Tibial artery (tissue), 4 donors: Measurements from ENCODE around the gene GOLGA8S.
"Not testable (repeated sequence)": the region's sequence is repeated elsewhere in the genome, so short reads cannot be mapped to it uniquely, and the experiment has no call there.

Source experiments
- DNase-seq, 2 donors: peaks; one replicate each; pipeline ENCODE4 v3.0.0-alpha.2; 2019
- H3K27ac ChIP-seq, 2 donors: fragments of 200-600 bp; sonication (generic) in 1 of 2; 1 replicate in 1 of 2; 2 replicates in 1 of 2; pipeline ENCODE4 v1.5.1; 2018 to 2019; ENCODE audit warnings: mild to moderate bottlenecking in 1 of 2
- H3K27me3 ChIP-seq, 2 donors: fragments of 200-600 bp; sonication (generic) in 1 of 2; one replicate each; pipeline versions ENCODE4 v1.5.1 to v1.6.0; 2016 to 2019
- H3K36me3 ChIP-seq, 3 donors: fragments of 200-600 bp; sonication (generic) in 2 of 3; one replicate each; pipeline ENCODE4 v1.5.1; 2016 to 2019; ENCODE audit warnings: mild to moderate bottlenecking in 2 of 3
- H3K4me1 ChIP-seq, 4 donors: fragments of 200-600 bp; sonication (generic) in 2 of 4; 1 replicate in 3 of 4; 2 replicates in 1 of 4; pipeline ENCODE4 v1.5.1; 2016 to 2019
- H3K4me3 ChIP-seq, 2 donors: fragments of 200-600 bp; sonication (generic) in 1 of 2; 1 replicate in 1 of 2; 2 replicates in 1 of 2; pipeline ENCODE4 v1.5.1; 2018 to 2019; ENCODE audit warnings: mild to moderate bottlenecking in 2 of 2
- H3K9me3 ChIP-seq, 3 donors: fragments of 200-600 bp; sonication (generic) in 1 of 3; one replicate each; pipeline ENCODE4 v1.5.1; 2016 to 2019
- CTCF ChIP-seq, 2 experiments: fragments of 200-600 bp in 1 of 2; fragments of 450-650 bp in 1 of 2; IDR thresholded peaks; one replicate each; pipeline ENCODE4 v1.5.1; 2017 to 2019; ENCODE audit warnings: antibody characterized with exemption in 2 of 2, mild to moderate bottlenecking in 1 of 2, moderate library complexity in 1 of 2
- intact Hi-C: fragments of 100-400 bp; cut with DNase I; formaldehyde crosslinking; loops from one replicate; pipeline ENCODE4 v1.15.0; 2023; ENCODE audit warnings: low total_unique reads

GOLGA8S gene

GRCh38 chr15:23401627-23402026 lies 47.1 kb downstream of the GOLGA8S start:
- Histone ChIP-seq H3K27me3 (no peaks in the 10 kb centered on the region), H3K4me3 (no peak overlapping the region), H3K27ac (peak overlapping the region; percentile 81), H3K36me3 (no peaks in the 10 kb centered on the region), H3K9me3 (peaks cover 0 to 4% (median 0%) of the 10 kb centered on the region in 3 donors), H3K4me1 (peaks cover 0 to 81% (median 19%) of the 10 kb centered on the region in 4 donors)
- no peak for TF ChIP-seq CTCF (IDR thresholded peaks at IDR 0.05)
- intact Hi-C loops = no loop called here
- no peak for DNase-seq

- Histone ChIP-seq H3K9me3 (peaks cover 0 to 4% (median 0%) of the 10 kb centered on the region in 3 donors), H3K27me3 (no peaks in the 10 kb centered on the region), H3K27ac (peak overlapping the region; percentile 81), H3K36me3 (no peaks in the 10 kb centered on the region), H3K4me3 (no peak overlapping the region), H3K4me1 (peaks cover 0 to 78% (median 19%) of the 10 kb centered on the region in 4 donors)
- no peak for DNase-seq
- TF ChIP-seq CTCF (IDR thresholded peaks at IDR 0.05) = no peak
- intact Hi-C loops = no loop called here
Observed at GRCh38 chr15:23402140-23402539, 47.6 kb downstream of the GOLGA8S start.

- Histone ChIP-seq H3K36me3 (no peaks in the 10 kb centered on the region), H3K27ac (peak overlapping the region; percentile 81), H3K4me1 (peaks cover 0 to 74% (median 18%) of the 10 kb centered on the region in 4 donors), H3K4me3 (no peak overlapping the region), H3K27me3 (no peaks in the 10 kb centered on the region), H3K9me3 (peaks cover 0 to 4% (median 0%) of the 10 kb centered on the region in 3 donors)
- DNase-seq = no peak
- intact Hi-C loops = no loop called here
- TF ChIP-seq CTCF (IDR thresholded peaks at IDR 0.05) = no peak
Observed at GRCh38 chr15:23402544-23402943, 48.0 kb downstream of the GOLGA8S start.

DNA sequence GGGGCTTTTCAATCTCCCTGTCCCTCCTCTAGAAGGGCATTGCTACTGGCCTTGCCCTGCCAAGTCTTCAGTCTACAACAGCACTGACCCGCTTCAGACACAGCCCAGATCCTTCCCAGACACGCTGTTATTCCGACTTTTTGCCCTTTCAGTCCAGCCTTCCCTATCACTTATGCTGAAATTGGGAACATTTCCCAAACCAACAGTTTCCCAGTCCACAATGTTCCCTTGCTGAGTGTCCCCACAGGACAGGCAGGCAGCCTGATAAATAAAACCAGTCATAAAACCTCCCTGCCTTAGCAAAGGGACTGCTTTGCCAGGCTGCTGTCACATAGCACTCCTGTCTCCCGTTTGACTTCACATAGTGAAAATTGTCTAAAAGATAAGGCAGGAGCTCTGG lies 49.0 kb downstream of the GOLGA8S start:
- Histone ChIP-seq H3K27me3 (no peaks in the 10 kb centered on the region), H3K9me3 (peaks cover 0 to 4% (median 0%) of the 10 kb centered on the region in 3 donors), H3K27ac (peak overlapping the region; percentile 81), H3K4me1 (peaks cover 0 to 64% (median 16%) of the 10 kb centered on the region in 4 donors), H3K36me3 (no peaks in the 10 kb centered on the region), H3K4me3 (peak overlapping the region; percentile 47 to 48)
- no peak for TF ChIP-seq CTCF (IDR thresholded peaks at IDR 0.05)
- DNase-seq = peak; percentile 40 to 86
- intact Hi-C loops = no loop called here

GRCh38 chr15:23411841-23412240 lies 57.3 kb downstream of the GOLGA8S start:
- H3K9me3 ChIP-seq = no peaks in the 10 kb centered on the region
- DNase-seq = peak in 1 of 2 donors; percentile 33
- no peaks in the 10 kb centered on the region for H3K4me1 ChIP-seq
- H3K27ac ChIP-seq = no peak overlapping the region
- no peak overlapping the region for H3K4me3 ChIP-seq
- no peaks in the 10 kb centered on the region for H3K27me3 ChIP-seq
- no peaks in the 10 kb centered on the region for H3K36me3 ChIP-seq
- no peak for TF ChIP-seq CTCF (IDR thresholded peaks at IDR 0.05)
- intact Hi-C loops = no loop called here

DNA sequence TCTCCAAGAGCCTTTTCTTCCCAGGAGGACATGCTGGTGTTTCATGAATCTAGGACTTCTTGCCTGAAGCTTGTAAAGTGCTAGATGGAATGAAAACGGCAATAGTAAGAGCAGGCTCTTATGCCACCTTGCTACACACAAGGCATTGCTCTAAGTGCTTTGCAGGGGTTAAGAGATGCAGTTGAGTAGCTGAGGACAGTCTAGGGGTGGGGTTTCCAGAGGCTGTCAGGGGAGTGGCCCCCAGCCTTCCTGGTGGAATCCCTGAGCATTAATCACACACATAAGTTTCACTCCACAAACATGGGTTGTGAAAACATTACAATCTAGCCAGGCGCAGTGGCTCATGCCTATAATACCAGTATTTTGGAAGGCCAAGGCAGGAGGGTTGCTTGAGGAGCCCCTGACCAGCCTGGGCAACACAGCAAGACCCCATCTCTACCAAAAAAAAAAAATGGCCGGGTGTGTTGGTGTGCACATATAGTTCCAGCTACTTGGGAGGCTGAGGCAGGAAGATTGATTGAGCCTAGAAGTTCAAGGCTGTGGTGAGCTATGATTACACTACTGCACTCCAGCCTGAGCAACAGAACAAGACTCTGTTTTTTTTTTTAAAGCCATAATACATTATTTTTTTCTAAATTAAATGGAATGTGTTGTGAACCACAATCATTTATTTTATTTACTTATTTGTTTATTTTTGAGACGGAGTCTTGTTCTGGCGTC lies 58.5 kb downstream of the GOLGA8S start:
- H3K9me3 ChIP-seq, H3K4me3 ChIP-seq, intact Hi-C loops, H3K4me1 ChIP-seq, H3K27ac ChIP-seq, H3K36me3 ChIP-seq, H3K27me3 ChIP-seq: not testable (repeated sequence)
- peak in 1 of 2 donors; percentile 24 for DNase-seq
